Type B pancreatic cell (in vitro differentiated cells): ENCODE results near the gene TXNRD1. TPM values are rescaled to one million over a fixed set of nuclear protein-coding genes. Genes with fewer than 3 reads are reported as not detected.

ENCODE experiments used
- DNase-seq: peaks from one replicate; pipeline ENCODE4 v3.0.0; 2021; ENCODE audit warnings: mixed read lengths; ENCODE audit not compliant: unreplicated experiment; ENCODE audit errors: extremely low spot score
- H3K27ac Mint-ChIP-seq: 2 replicates; pipeline ENCODE4 v1.8.0; 2021; ENCODE audit warnings: mild to moderate bottlenecking, mixed read lengths
- H3K27me3 Mint-ChIP-seq: 2 replicates; pipeline ENCODE4 v1.8.0; 2021; ENCODE audit warnings: mixed read lengths
- H3K36me3 Mint-ChIP-seq: 2 replicates; pipeline ENCODE4 v1.8.0; 2021; ENCODE audit warnings: mixed read lengths
- H3K4me1 Mint-ChIP-seq: one replicate; pipeline ENCODE4 v1.8.0; 2021; ENCODE audit warnings: mixed read lengths; ENCODE audit not compliant: unreplicated experiment
- H3K4me3 Mint-ChIP-seq: 2 replicates; pipeline ENCODE4 v1.8.0; 2021; ENCODE audit warnings: mild to moderate bottlenecking, mixed read lengths
- H3K9me3 Mint-ChIP-seq: 2 replicates; pipeline ENCODE4 v1.8.0; 2021; ENCODE audit warnings: mixed read lengths
- total RNA-seq: library from RNA; stranded (reverse); gene quantifications from 2 replicates; pipeline ENCODE4 v1.2.1, GENCODE V29; 2021; ENCODE audit warnings: low replicate concordance
- TF ChIP-seq, protein P1 (sequence below): fragments of 200-600 bp; sonication (generic); conservative IDR thresholded peaks from 2 replicates; pipeline ENCODE4 v1.5.0; 2021; ENCODE audit warnings: antibody characterized with exemption, mild to moderate bottlenecking

TXNRD1 gene
- total RNA-seq, 1 donor from 2014 or later: 94.7 TPM

DNA sequence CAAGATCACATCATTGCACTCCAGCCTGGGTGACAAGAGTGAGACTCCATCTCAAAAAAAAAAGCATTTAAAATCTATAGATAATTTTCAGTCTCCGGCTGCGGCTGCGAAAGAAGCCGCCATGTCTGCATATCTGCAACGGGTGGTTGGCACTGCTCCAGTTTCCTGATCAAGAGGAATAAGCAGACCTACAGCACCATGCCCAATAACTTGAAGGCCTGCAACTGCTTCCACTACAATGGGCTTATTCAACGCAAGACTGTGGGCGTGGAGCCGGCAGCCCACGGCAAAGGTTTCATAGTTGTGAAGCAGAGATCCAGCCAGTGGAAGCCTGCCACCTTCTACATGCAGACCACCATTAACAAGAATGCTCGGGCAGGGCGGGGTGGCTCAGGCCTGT, 57.4 kb downstream of the TXNRD1 start:
- no peak overlapping the region for H3K27ac Mint-ChIP-seq
- H3K4me3 Mint-ChIP-seq: no peak overlapping the region
- TF ChIP-seq, protein P1, sequence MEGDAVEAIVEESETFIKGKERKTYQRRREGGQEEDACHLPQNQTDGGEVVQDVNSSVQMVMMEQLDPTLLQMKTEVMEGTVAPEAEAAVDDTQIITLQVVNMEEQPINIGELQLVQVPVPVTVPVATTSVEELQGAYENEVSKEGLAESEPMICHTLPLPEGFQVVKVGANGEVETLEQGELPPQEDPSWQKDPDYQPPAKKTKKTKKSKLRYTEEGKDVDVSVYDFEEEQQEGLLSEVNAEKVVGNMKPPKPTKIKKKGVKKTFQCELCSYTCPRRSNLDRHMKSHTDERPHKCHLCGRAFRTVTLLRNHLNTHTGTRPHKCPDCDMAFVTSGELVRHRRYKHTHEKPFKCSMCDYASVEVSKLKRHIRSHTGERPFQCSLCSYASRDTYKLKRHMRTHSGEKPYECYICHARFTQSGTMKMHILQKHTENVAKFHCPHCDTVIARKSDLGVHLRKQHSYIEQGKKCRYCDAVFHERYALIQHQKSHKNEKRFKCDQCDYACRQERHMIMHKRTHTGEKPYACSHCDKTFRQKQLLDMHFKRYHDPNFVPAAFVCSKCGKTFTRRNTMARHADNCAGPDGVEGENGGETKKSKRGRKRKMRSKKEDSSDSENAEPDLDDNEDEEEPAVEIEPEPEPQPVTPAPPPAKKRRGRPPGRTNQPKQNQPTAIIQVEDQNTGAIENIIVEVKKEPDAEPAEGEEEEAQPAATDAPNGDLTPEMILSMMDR: no peak
- no peaks in the 10 kb centered on the region for H3K4me1 Mint-ChIP-seq
- no peaks in the 10 kb centered on the region for H3K27me3 Mint-ChIP-seq
- H3K36me3 Mint-ChIP-seq: no peaks in the 10 kb centered on the region
- H3K9me3 Mint-ChIP-seq: peaks cover 9% of the 10 kb centered on the region
- no peak for DNase-seq

DNA sequence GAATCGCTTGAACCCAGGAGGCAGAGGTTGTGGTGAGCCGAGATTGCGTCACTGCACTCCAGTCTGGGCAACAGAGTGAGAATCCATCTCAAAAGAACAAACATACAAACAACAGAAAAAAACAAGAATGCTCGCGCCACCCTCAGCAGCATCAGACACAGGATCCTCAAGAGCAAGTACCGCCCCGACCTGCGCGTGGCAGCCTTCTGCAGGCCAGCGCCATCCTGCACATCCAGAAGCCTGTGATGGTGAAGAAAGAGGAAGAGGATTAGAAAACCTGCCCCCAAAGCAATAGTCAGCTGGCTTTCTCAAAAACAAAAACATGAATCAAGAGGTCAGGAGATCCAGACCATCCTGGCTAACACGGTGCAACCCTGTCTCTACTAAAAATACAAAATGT, 57.9 kb downstream of the TXNRD1 start:
- Mint-ChIP-seq H3K27me3 (no peaks in the 10 kb centered on the region), H3K9me3 (peaks cover 9% of the 10 kb centered on the region), H3K27ac (no peak overlapping the region), H3K36me3 (no peaks in the 10 kb centered on the region), H3K4me1 (no peaks in the 10 kb centered on the region), H3K4me3 (no peak overlapping the region)
- TF ChIP-seq, protein P1: no peak
- no peak for DNase-seq

DNA sequence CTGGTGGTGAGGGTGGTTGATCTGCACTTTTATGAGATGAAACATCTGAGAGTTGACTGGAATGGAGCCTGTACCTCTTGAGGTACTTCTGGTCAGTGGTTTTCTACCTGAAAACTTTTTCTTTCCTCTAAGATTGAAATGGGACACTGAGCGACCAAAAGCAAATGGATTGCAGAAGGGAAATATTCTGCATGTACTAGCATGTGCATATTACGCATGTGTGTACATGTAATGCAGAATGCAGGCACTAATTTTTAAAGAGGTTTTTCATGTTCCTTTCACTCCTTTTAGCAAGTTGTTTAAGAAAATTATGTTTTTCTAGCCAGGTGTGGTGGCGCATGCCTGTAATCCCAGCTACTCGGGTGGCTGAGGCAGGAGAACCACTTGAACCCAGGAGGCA, 59.2 kb downstream of the TXNRD1 start:
- H3K27ac Mint-ChIP-seq: no peak overlapping the region

DNA sequence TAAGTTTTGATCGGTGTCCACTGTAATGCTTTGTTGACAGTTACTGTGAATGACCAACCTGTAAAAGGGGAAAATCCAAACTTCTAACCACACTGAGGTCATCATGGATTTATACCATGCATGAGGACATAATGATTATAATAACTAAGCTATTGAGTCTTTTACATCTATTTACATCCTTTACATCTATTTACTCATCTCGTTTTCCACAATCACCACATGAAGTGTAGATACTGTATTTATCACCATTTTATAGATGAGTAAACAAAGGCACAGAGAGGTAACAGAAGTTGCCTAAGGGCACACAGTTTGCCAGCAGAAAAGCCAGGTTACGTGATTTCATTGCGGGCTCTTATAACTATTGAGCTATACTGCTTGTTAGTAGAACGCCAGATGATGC, 60.1 kb downstream of the TXNRD1 start:
- Mint-ChIP-seq H3K27me3 (no peaks in the 10 kb centered on the region), H3K4me1 (no peaks in the 10 kb centered on the region), H3K9me3 (peaks cover 5% of the 10 kb centered on the region), H3K36me3 (no peaks in the 10 kb centered on the region), H3K4me3 (no peak overlapping the region), H3K27ac (no peak overlapping the region)
- TF ChIP-seq, protein P1: no peak
- DNase-seq: no peak

More for the DNA sequence above, 59.2 kb downstream of the TXNRD1 start:
- Mint-ChIP-seq H3K4me1 (no peaks in the 10 kb centered on the region), H3K27me3 (no peaks in the 10 kb centered on the region), H3K36me3 (no peaks in the 10 kb centered on the region), H3K4me3 (no peak overlapping the region), H3K9me3 (peaks cover 9% of the 10 kb centered on the region)
- no peak for DNase-seq
- TF ChIP-seq, protein P1: no peak

DNA sequence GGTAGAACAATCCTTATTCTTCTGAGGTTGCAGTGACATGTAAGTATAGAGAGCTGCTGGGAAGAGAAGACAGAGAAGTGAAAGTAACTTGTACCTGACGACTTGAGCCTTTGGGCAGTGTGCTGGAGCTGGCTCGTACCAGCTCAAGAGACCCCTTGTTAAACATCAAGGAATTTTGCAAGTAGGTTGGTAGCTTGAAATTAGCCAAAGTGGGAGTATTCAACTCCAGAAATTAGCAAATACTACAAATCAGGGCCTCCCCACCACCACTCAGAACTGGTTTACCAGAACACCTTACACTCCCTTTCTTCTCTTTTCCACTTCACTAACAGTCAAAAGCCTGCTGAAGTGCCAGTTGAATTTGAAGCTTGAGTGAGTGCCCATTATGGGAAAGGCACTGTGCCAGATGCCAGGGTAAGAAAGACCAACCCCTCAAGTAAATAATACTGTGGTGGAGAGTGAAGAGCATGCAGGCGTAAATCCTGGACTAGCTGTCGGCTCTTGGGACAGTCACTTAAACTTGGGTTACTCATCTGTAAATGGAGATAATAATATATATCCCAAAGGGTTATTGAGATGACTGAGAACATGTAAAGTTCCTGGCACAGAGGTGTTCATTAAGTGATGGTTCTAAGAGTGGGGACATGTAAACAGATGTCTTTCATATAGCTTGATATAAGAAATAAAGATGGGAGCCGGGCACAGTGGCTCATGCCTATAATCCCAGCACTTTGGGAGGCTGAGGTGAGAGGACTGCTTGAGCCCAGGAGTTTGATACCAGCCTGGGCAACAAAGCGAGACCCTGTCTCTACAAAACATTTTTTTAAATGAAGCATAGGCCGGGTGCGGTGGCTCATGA, 60.9 kb downstream of the TXNRD1 start:
- Mint-ChIP-seq H3K4me3 (no peak overlapping the region), H3K36me3 (no peaks in the 10 kb centered on the region), H3K27ac (no peak overlapping the region), H3K27me3 (no peaks in the 10 kb centered on the region), H3K9me3 (peaks cover 5% of the 10 kb centered on the region), H3K4me1 (no peaks in the 10 kb centered on the region)
- DNase-seq: no peak
- TF ChIP-seq, protein P1: no peak
